ENCODE results near the gene ILK.

ILK gene

DNA sequence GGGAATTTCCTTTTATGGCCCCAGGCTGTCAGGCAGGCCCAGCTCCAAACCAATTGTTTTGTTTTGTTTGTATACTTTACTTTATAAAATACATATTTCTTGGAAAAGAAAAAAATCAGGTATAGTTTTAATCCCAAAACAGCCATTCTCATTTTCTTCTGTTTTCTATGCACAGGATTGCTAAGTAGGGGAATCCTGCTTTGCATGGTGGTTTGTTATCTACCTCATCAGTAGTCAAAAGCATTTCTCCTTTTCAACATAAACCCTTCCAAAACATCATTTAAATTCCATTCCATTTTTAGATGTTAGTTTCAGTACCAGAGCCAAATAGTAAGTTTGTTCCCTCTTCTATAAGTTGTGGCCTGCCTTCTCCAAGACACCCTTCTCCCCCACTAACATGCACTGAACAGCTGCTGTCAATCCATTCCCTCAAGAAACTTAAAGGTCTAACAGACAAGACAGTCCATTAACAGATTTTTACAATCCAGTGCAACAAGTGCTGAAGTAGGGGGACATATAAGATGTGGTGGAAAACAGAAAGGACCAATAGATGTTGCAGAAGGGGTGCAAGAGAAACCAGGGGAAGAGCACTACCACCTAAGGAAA, 3.7 kb downstream of the ILK start:
- no peak for DNase-seq

- no peak for DNase-seq
Measured at GRCh38 chr11:6608011-6608410, 4.4 kb downstream of the ILK start.

DNA sequence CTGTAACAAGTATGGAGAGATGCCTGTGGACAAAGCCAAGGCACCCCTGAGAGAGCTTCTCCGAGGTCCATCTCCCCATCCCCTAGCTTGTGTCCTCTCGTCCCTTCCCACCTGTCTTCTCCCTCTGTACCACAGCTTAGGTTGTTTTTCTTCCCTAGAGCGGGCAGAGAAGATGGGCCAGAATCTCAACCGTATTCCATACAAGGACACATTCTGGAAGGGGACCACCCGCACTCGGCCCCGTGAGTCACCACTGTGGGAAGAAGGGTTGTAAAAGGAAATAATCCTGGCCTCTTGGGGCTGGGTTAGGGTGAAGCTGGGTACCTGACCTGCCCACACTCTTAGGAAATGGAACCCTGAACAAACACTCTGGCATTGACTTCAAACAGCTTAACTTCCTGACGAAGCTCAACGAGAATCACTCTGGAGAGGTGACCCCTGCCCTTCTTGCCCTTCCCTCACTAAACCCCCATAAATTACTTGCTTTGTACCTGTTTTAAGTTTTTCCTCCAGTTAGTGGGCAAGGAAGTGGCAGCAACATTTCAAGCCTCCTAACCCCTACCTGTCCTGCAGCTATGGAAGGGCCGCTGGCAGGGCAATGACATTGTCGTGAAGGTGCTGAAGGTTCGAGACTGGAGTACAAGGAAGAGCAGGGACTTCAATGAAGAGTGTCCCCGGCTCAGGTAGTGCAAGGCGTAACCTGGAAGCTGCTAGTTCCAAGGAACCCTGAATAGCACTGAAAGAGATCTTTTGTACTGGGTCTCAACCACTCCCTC, 5.3 kb downstream of the ILK start:
- no peak for DNase-seq

DNA sequence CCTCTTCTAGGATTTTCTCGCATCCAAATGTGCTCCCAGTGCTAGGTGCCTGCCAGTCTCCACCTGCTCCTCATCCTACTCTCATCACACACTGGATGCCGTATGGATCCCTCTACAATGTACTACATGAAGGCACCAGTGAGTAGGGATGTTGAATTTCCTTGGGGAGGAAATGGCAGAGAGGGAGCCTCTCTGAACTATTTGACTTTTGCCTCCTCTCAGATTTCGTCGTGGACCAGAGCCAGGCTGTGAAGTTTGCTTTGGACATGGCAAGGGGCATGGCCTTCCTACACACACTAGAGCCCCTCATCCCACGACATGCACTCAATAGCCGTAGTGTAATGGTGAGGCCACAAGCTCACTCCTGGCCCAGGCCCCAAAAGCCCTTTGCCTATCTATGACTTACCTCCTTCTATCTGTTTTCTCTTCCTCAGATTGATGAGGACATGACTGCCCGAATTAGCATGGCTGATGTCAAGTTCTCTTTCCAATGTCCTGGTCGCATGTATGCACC, 6.0 kb downstream of the ILK start:
- no peak for DNase-seq

DNA sequence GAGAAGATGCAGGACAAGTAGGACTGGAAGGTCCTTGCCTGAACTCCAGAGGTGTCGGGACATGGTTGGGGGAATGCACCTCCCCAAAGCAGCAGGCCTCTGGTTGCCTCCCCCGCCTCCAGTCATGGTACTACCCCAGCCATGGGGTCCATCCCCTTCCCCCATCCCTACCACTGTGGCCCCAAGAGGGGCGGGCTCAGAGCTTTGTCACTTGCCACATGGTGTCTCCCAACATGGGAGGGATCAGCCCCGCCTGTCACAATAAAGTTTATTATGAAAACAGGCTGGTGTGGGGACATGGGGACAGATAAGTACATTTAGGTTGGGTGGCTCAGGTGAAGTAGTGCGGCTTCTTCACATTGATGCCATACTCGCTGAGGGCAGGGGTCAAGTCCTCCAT, 7.0 kb downstream of the ILK start:
- DNase-seq: no peak

- peak; percentile 45 for DNase-seq
Measured at GRCh38 chr11:6611092-6611962, 7.8 kb downstream of the ILK start.

DNA sequence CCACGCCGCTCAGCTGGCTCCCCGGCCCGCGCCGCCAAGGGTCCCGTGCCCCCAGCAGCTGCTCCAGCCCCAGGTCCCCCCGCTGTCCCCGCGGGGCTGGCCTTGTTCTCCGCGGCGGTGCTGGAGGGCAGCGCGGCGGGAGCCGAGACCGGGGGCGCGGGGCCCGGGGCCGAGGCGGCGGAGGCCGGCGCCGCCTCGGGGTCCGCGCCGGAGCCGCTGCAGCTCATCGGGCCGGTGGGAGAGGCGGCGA, 8.3 kb downstream of the ILK start:
- DNase-seq: no peak

DNA sequence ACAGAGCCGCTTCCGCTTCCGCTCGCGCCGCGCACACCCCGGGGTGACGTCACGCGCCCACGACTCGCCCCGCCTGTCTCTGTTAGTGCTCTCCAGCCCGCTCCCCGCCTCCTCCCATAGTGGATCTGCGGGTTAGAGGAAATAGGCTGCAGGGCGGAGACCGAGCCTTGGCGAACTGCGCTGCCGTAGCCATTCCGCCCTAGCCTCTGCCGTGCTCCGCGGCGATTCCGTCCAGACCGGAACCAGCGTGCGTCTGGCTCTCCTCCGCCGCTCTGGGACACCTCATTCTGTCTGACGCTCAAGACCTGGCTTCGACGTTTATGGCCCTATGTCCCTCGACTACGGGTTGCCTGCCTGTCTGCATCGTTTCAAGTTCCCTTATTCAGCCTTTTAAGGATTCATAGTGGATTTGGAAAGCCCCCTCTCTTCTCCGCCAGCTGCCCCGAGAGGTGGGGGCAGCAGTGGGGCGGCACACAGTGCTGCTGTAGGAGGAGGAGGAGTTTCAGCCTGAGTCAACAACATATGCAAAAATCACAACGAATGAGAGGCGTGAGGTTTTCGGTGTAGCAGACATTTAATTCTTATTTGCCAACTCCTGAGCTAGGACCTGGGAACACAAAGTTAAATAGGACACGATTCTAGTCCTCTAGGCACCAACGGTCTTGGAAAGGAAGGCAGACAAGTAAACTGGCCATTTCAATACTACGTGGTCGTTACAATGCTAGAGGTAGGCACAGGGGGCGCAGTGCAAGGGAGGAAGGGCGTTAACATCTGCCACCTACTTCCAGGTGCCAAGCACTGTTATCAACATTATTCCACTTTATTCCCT, 8.9 kb downstream of the ILK start, which contains the start of gene TAF10:
Gene TAF10, minus strand, starts transcription at position 4 of the 829 bp plus-strand sequence. CDS start 27 bp downstream, outside the sequence.
- DNase-seq: peak; percentile 95

DNA sequence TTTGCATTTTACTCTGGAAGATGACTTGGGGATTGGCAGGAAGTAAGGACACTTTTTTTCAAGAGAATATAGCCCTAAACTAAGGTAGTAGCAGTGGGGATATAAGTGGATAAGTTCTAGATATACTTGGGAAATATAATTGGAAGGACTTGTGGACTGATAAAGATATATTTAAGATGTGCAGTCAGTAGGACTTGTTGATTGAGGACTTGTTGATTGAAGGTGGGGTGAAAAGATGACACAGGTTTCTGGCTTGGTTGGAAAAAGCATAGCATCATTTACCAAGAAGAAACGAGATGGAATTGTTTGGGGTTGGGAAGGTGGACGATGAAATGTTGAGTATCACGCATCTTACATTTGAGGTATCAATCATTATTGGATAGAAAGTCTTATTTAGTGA, 9.9 kb downstream of the ILK start:
- no peak for DNase-seq

GRCh38 chr11:6614446-6614845, 10.9 kb downstream of the ILK start:
- DNase-seq: no peak

DNA sequence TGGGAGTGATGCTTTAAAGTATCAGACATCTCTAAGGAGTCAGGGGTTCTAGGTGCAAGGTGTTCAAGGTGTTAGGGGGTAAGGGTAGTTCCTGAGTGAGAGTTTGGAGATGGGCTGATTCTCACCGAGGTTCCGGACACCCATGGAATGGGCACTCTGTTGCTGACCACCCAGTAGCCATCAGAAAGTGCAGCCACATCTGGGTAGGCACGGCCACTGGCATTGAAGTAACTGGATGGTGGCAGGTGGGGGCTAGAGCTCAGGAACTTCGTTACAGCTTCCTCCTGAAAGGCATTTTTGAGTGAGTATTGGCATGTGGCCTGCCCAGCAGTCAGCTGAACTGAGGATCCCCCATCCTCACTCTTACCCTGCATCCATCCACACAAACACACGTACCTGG, 11.5 kb downstream of the ILK start:
- no peak for DNase-seq

DNA sequence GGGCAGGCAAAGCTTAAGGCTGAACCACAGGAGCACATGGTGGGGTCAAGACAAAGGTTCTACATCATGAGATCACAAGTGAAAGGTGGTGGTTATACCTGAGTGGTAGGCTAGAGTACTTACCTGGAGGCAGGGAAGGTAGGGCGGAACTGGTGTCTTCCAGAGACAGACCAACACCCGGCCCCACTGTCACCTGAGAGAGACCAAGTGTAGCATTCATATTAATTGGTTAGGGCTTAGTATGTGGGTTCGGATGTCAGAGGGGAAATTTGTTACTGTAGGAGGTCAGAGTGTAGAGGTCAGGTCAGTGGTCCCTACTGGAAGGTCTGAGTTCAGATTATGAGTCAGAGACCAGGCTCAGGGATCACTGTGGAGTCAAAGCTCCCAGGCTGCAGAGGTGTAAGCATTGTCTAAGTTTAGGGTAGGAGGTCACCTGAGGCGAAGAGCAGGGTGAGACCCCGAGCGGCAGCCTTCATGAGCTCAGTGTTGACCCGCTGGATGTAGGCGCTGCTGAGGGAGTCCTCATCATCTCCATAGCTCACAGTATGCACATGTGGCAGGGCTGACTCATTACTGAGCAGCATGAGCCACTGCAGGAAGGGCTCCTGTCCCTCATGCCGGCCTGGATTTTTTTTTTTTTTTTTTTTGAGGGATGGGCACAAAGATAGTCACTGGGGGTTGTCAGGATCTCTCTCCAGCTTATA, 12.5 kb downstream of the ILK start:
- DNase-seq: no peak

DNA sequence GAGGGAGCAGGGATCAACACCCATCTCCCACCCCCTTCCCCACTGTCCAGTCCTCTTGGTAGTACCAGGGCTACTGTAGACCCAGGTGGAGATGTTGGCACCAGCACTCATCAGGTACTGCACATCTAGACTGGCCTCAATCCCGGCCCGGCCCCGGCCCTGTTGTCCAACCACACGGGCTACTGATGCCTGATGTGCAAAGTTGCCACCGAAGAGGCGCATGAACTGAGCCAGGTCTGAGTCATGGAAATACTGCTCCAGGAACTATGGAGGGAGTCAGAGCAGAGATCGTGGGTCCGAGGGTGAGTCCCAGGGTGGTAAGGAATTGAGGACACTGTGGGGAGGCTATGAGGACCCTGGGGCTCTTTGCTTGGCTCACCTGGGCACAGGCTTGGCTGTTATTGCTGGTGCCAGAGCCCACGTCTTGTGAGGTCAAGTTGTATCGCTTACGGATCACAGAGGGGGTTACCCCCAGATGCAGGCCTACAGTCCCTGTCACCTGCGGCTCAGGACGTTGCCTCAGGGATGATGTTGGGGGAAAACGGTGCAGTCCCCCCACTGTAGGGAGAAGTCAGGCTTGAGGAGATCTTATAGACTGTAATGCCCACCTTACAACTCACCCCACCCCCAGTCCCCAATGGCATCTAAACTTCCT, 13.1 kb downstream of the ILK start:
- no peak for DNase-seq

GRCh38 chr11:6617315-6617781, 13.8 kb downstream of the ILK start:
- no peak for DNase-seq

GRCh38 chr11:6618117-6619003, 14.8 kb downstream of the ILK start:
- no peak for DNase-seq

GRCh38 chr11:6619004-6619745, 15.6 kb downstream of the ILK start, which contains the start of gene TPP1:
TPP1 (minus strand) TSS chr11:6619422; CDS start chr11:6619400, 22 bp downstream.
- peak; percentile 95 for DNase-seq

- DNase-seq: no peak
Measured at GRCh38 chr11:6620636-6621035, 17.1 kb downstream of the ILK start.

- DNase-seq: no peak
Measured at GRCh38 chr11:6621711-6622211, 18.2 kb downstream of the ILK start.

Data from retina (tissue), 1 donor.